OCI-M1 (cell line): ENCODE results near the gene ZNF37A.
"Not testable (repeated sequence)": the region's sequence is repeated elsewhere in the genome, so short reads cannot be mapped to it uniquely, and the experiment has no call there.

Source experiments
- DNase-seq: peaks from one replicate; lab custom pipeline; 2025; lab: John Stamatoyannopoulos, UW

ZNF37A gene

GRCh38 chr10:38094158-38094926 lies at the start of gene ZNF37A:
Gene ZNF37A (plus strand): TSS chr10:38094337. CDS start chr10:38096618, 2,281 bp downstream.
- peak; percentile 98 for DNase-seq

- DNase-seq = no peak
Measured at GRCh38 chr10:38045129-38045528, 49.0 kb upstream of the ZNF37A start.

- DNase-seq = no peak
Measured at GRCh38 chr10:38047666-38048065, 46.5 kb upstream of the ZNF37A start.

GRCh38 chr10:38050212-38050611 lies 43.9 kb upstream of the ZNF37A start:
- DNase-seq = no peak

GRCh38 chr10:38054361-38054797 lies 39.8 kb upstream of the ZNF37A start:
- no peak for DNase-seq

- not testable (repeated sequence) for DNase-seq
Measured at GRCh38 chr10:38055274-38055894, 38.8 kb upstream of the ZNF37A start.

- DNase-seq = peak; percentile 68
Measured at GRCh38 chr10:38069663-38070062, 24.5 kb upstream of the ZNF37A start.

GRCh38 chr10:38070501-38070900 lies 23.6 kb upstream of the ZNF37A start:
- DNase-seq = no peak

GRCh38 chr10:38072552-38072951 lies 21.6 kb upstream of the ZNF37A start:
- DNase-seq = peak; percentile 57

- no peak for DNase-seq
Measured at GRCh38 chr10:38076687-38077086, 17.4 kb upstream of the ZNF37A start.

GRCh38 chr10:38093318-38093717 lies 819 bp upstream of the ZNF37A start:
- DNase-seq = not testable (repeated sequence)

GRCh38 chr10:38093816-38094157 lies 350 bp upstream of the ZNF37A start:
- DNase-seq = no peak

GRCh38 chr10:38094927-38095574 lies 914 bp downstream of the ZNF37A start:
- DNase-seq = no peak

GRCh38 chr10:38102880-38103279 lies 8.7 kb downstream of the ZNF37A start:
- peak; percentile 31 for DNase-seq

- DNase-seq = no peak
Measured at GRCh38 chr10:38103756-38104155, 9.6 kb downstream of the ZNF37A start.

GRCh38 chr10:38112159-38112558 lies 18.0 kb downstream of the ZNF37A start:
- DNase-seq = no peak

- peak; percentile 28 for DNase-seq
Measured at GRCh38 chr10:38118072-38118807, 24.1 kb downstream of the ZNF37A start.

GRCh38 chr10:38119038-38119437 lies 24.9 kb downstream of the ZNF37A start:
- DNase-seq = no peak

- DNase-seq = no peak
Measured at GRCh38 chr10:38127812-38128211, 33.7 kb downstream of the ZNF37A start.

GRCh38 chr10:38143587-38143986 lies 49.5 kb downstream of the ZNF37A start:
- DNase-seq = no peak

- DNase-seq = no peak
Measured at GRCh38 chr10:38146579-38147333, 52.6 kb downstream of the ZNF37A start.

GRCh38 chr10:38147686-38148085 lies 53.5 kb downstream of the ZNF37A start:
- DNase-seq = no peak
